CD4-positive, CD25-positive, alpha-beta regulatory T cell (primary cell): Measurements from ENCODE around the gene FBXO9. TPM values are rescaled to one million over a fixed set of nuclear protein-coding genes. Genes with fewer than 3 reads are reported as not detected.

Experiments
- ATAC-seq, 2 donors: fragments of 150-1000 bp; cut with Tn5 transposase; one replicate each; pipeline ENCODE4 v1.10.0; 2021; ENCODE audit warnings: low read depth in 2 of 2, moderate number of reproducible peaks in 2 of 2, moderate library complexity in 1 of 2
- DNase-seq, 3 donors: peaks; one replicate each; pipeline versions ENCODE4 v3.0.0 to v3.0.0-alpha.2; 2012 to 2022; ENCODE audit warnings: mixed read lengths in 1 of 3
- H3K27ac ChIP-seq: one replicate; pipeline ENCODE4 v1.7.0; 2013; ENCODE audit warnings: mild to moderate bottlenecking, low read length; ENCODE audit not compliant: insufficient read depth, poor library complexity, severe bottlenecking
- H3K27me3 ChIP-seq: one replicate; pipeline ENCODE4 v1.7.0; 2013; ENCODE audit warnings: low read length; ENCODE audit not compliant: control insufficient read depth, insufficient read depth
- H3K36me3 ChIP-seq: one replicate; pipeline ENCODE4 v1.7.0; 2013; ENCODE audit warnings: mild to moderate bottlenecking, low read length, moderate library complexity; ENCODE audit not compliant: control insufficient read depth, insufficient read depth
- H3K4me1 ChIP-seq: 2 replicates; pipeline ENCODE4 v1.7.0; 2013; ENCODE audit warnings: mild to moderate bottlenecking, low read length; ENCODE audit not compliant: insufficient read depth, control insufficient read depth, poor library complexity, severe bottlenecking
- H3K4me3 ChIP-seq: one replicate; pipeline ENCODE4 v1.7.0; 2013; ENCODE audit warnings: low read depth, mild to moderate bottlenecking, low read length, moderate library complexity
- H3K9me3 ChIP-seq, 2 experiments: 1 replicate in 1 of 2; 2 replicates in 1 of 2; pipeline ENCODE4 v1.7.0; 2013; ENCODE audit warnings: low read length in 2 of 2, mild to moderate bottlenecking in 1 of 2, moderate library complexity in 1 of 2; ENCODE audit not compliant: control insufficient read depth in 2 of 2
- H3K27ac Mint-ChIP-seq, 3 donors: one replicate each; pipeline ENCODE4 v1.8.0; 2020 to 2022; ENCODE audit warnings: mild to moderate bottlenecking in 3 of 3, mixed read lengths in 3 of 3, moderate library complexity in 2 of 3
- H3K27me3 Mint-ChIP-seq: one replicate; pipeline ENCODE4 v1.8.0; 2022; ENCODE audit warnings: mild to moderate bottlenecking, mixed read lengths
- H3K36me3 Mint-ChIP-seq: one replicate; pipeline ENCODE4 v1.8.0; 2020; ENCODE audit warnings: mixed read lengths
- H3K4me1 Mint-ChIP-seq, 4 donors: one replicate each; pipeline ENCODE4 v1.8.0; 2020 to 2022; ENCODE audit warnings: mixed read lengths in 4 of 4, mild to moderate bottlenecking in 1 of 4
- H3K4me3 Mint-ChIP-seq, 4 donors: one replicate each; pipeline ENCODE4 v1.8.0; 2020 to 2022; ENCODE audit warnings: mild to moderate bottlenecking in 4 of 4, mixed read lengths in 4 of 4, moderate library complexity in 3 of 4
- H3K9me3 Mint-ChIP-seq, 7 donors: one replicate each; pipeline ENCODE4 v1.8.0; 2020 to 2022; ENCODE audit warnings: mixed read lengths in 7 of 7, mild to moderate bottlenecking in 3 of 7, moderate library complexity in 2 of 7
- polyA plus RNA-seq, 4 donors: library from polyadenylated mRNA; unstranded; fragments of 300-500 nt; fragmentation: Illumina TruSeq; gene quantifications; one replicate each; pipeline ENCODE4 v1.2.3, GENCODE V29; 2021
- total RNA-seq: library from RNA; stranded (reverse); gene quantifications from one replicate; pipeline ENCODE4 v1.2.3, GENCODE V29; 2022

Gene FBXO9
- total and polyA plus RNA-seq, 5 donors from 2014 or later, result 44.1 to 78.3 (median 44.3) TPM

DNA sequence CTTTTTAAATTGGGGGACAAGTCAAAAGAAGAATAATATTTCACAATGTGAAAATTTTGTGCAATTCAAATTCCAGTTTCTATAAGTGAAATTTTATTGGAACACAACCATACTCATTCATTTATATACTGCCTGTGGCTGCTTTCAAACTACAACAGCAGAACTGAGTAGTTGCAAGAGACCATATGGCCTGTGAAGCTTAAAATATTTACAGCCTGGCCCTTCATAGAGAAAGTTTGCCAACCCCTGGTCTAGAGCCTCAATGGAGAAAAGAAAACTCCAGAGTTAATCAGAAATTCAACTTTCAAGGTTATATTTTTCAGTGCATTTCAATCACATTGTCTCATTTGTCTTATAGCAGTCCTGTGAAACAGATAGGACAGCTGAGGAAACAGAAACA lies 26.6 kb upstream of the FBXO9 start:
- Histone ChIP-seq H3K4me1 (no peaks in the 10 kb centered on the region), H3K36me3 (peaks cover 58% of the 10 kb centered on the region), H3K4me3 (no peak overlapping the region), H3K27me3 (no peaks in the 10 kb centered on the region), H3K27ac (no peak overlapping the region), H3K9me3 (no peaks in the 10 kb centered on the region)
- peaks cover 54% of the 10 kb centered on the region for H3K36me3 Mint-ChIP-seq
- peaks cover 4 to 8% (median 5%) of the 10 kb centered on the region in 4 donors for H3K4me1 Mint-ChIP-seq
- ATAC-seq, result no peak
- no peaks in the 10 kb centered on the region for H3K27me3 Mint-ChIP-seq
- no peak for DNase-seq
- H3K4me3 Mint-ChIP-seq, result no peak overlapping the region
- no peak overlapping the region for H3K27ac Mint-ChIP-seq
- H3K9me3 Mint-ChIP-seq, result no peaks in the 10 kb centered on the region

DNA sequence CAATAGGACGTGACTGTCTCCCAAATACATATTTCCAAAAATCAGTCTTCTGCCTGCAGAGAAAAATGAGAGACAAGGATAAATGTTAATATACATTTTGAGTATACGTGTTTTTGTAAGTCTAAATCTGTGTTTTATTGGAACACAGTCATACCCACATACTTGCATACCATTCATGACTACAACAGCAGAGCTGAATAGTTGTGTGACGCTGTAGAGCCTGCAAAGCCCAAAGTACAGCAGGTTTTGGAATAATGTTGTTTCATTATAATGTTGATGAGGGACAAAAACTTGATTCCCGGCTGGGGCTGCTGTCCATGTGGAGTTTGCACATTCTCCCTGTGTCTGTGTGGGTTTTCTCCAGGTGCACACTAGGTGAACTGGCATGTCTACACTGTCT lies 23.8 kb upstream of the FBXO9 start:
- Histone ChIP-seq H3K27ac (no peak overlapping the region), H3K4me1 (no peaks in the 10 kb centered on the region), H3K27me3 (no peaks in the 10 kb centered on the region), H3K4me3 (no peak overlapping the region), H3K36me3 (peaks cover 39% of the 10 kb centered on the region), H3K9me3 (no peaks in the 10 kb centered on the region)
- no peak for DNase-seq
- ATAC-seq, result no peak
- Mint-ChIP-seq H3K27ac (no peak overlapping the region), H3K36me3 (peaks cover 33% of the 10 kb centered on the region), H3K4me1 (peaks cover 0 to 12% (median 8%) of the 10 kb centered on the region in 4 donors), H3K27me3 (no peaks in the 10 kb centered on the region), H3K9me3 (no peaks in the 10 kb centered on the region), H3K4me3 (no peak overlapping the region)

DNA sequence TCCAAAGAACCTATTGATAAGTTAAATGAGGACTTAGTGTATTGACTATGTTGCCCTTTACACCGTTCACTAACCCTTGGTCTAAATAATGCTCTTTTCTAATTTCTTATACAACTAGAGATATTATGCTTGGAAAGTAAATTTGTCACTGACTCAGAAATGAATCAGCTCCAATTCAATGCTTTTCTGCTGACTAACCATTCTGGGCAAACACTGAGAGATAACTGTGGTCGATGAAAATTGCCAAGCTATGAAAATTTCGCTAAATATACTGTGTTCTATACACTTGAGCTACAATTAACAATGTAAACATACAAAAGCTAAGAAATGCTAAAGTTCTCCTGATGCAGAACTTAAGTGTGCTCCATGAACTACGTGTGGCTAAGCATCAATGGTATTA lies 23.1 kb upstream of the FBXO9 start:
- H3K4me3 ChIP-seq, result no peak overlapping the region
- H3K27me3 ChIP-seq, result no peaks in the 10 kb centered on the region
- Mint-ChIP-seq H3K4me1 (peaks cover 0 to 15% (median 12%) of the 10 kb centered on the region in 4 donors), H3K9me3 (no peaks in the 10 kb centered on the region), H3K36me3 (peaks cover 29% of the 10 kb centered on the region), H3K27ac (no peak overlapping the region), H3K27me3 (no peaks in the 10 kb centered on the region), H3K4me3 (no peak overlapping the region)
- H3K4me1 ChIP-seq, result no peaks in the 10 kb centered on the region
- H3K9me3 ChIP-seq, result no peaks in the 10 kb centered on the region
- no peak overlapping the region for H3K27ac ChIP-seq
- DNase-seq, result no peak
- no peak for ATAC-seq
- H3K36me3 ChIP-seq, result peaks cover 36% of the 10 kb centered on the region

DNA sequence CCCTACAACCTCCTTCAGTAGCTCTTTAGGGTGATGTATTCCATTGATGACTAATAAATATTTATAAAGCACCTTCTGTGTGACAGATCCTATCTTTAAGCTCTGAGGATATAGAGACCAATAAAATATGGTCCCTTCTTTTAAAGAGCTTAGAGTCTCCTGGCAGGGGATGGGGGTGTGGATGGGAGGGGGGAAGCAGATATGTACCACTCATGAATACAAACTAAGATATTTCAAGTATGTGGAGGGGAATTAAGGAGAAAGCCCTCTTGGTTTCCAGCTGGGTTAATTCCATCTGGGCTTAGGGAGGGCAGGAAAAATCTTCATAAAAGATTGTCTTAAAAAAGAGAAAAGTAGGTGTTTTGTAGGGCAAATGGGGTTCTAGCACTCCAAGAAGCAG lies 21.6 kb upstream of the FBXO9 start:
- DNase-seq (no peak), ATAC-seq (no peak)
- no peak overlapping the region for H3K4me3 Mint-ChIP-seq
- peaks cover 5 to 28% (median 20%) of the 10 kb centered on the region in 4 donors for H3K4me1 Mint-ChIP-seq
- no peaks in the 10 kb centered on the region for H3K27me3 Mint-ChIP-seq
- H3K27ac ChIP-seq, result no peak overlapping the region
- H3K4me1 ChIP-seq, result peaks cover 5% of the 10 kb centered on the region
- no peaks in the 10 kb centered on the region for H3K9me3 Mint-ChIP-seq
- H3K36me3 ChIP-seq, result peaks cover 31% of the 10 kb centered on the region
- H3K27me3 ChIP-seq, result no peaks in the 10 kb centered on the region
- H3K36me3 Mint-ChIP-seq, result peaks cover 28% of the 10 kb centered on the region
- H3K4me3 ChIP-seq, result no peak overlapping the region
- no peak overlapping the region for H3K27ac Mint-ChIP-seq
- H3K9me3 ChIP-seq, result no peaks in the 10 kb centered on the region

- no peak for DNase-seq
- H3K27me3 Mint-ChIP-seq, result no peaks in the 10 kb centered on the region
- H3K27ac Mint-ChIP-seq, result no peak overlapping the region
- no peak overlapping the region for H3K27ac ChIP-seq
- no peak overlapping the region for H3K4me3 ChIP-seq
- H3K27me3 ChIP-seq, result no peaks in the 10 kb centered on the region
- peaks cover 9% of the 10 kb centered on the region for H3K4me1 ChIP-seq
- peaks cover 26% of the 10 kb centered on the region for H3K36me3 ChIP-seq
- H3K4me1 Mint-ChIP-seq, result peaks cover 7 to 32% (median 24%) of the 10 kb centered on the region in 4 donors
- ATAC-seq, result no peak
- no peak overlapping the region for H3K4me3 Mint-ChIP-seq
- no peaks in the 10 kb centered on the region for H3K9me3 ChIP-seq
- H3K9me3 Mint-ChIP-seq, result no peaks in the 10 kb centered on the region
- peaks cover 24% of the 10 kb centered on the region for H3K36me3 Mint-ChIP-seq
Measured at GRCh38 chr6:53044071-53044470, 21.1 kb upstream of the FBXO9 start.

- Mint-ChIP-seq H3K9me3 (no peaks in the 10 kb centered on the region), H3K4me1 (peaks cover 12 to 35% (median 26%) of the 10 kb centered on the region in 4 donors), H3K27me3 (no peaks in the 10 kb centered on the region), H3K4me3 (no peak overlapping the region), H3K36me3 (peaks cover 18% of the 10 kb centered on the region), H3K27ac (no peak overlapping the region)
- Histone ChIP-seq H3K27me3 (no peaks in the 10 kb centered on the region), H3K4me3 (no peak overlapping the region), H3K9me3 (no peaks in the 10 kb centered on the region), H3K4me1 (peaks cover 9% of the 10 kb centered on the region), H3K27ac (no peak overlapping the region), H3K36me3 (peaks cover 21% of the 10 kb centered on the region)
- ATAC-seq, result no peak
- DNase-seq, result no peak
Measured at GRCh38 chr6:53044572-53044971, 20.6 kb upstream of the FBXO9 start.

- H3K4me1 Mint-ChIP-seq, result peaks cover 12 to 37% (median 25%) of the 10 kb centered on the region in 4 donors
- H3K27me3 Mint-ChIP-seq, result no peaks in the 10 kb centered on the region
- H3K4me3 ChIP-seq, result no peak overlapping the region
- no peaks in the 10 kb centered on the region for H3K9me3 Mint-ChIP-seq
- no peak overlapping the region for H3K27ac ChIP-seq
- ATAC-seq, result no peak
- no peak for DNase-seq
- no peaks in the 10 kb centered on the region for H3K27me3 ChIP-seq
- peaks cover 3% of the 10 kb centered on the region for H3K36me3 Mint-ChIP-seq
- no peak overlapping the region for H3K27ac Mint-ChIP-seq
- H3K4me1 ChIP-seq, result peaks cover 9% of the 10 kb centered on the region
- H3K9me3 ChIP-seq, result no peaks in the 10 kb centered on the region
- H3K4me3 Mint-ChIP-seq, result peak overlapping the region in 1 of 4 donors; percentile 44
- peaks cover 6% of the 10 kb centered on the region for H3K36me3 ChIP-seq
Measured at GRCh38 chr6:53045891-53046673, 19.1 kb upstream of the FBXO9 start.
